GM18951 (cell line): ENCODE data around the gene PRELID1.
A peak's percentile ranks its signal among the peaks of the same experiment; 100 is the strongest.

Experiments
- POLR2A ChIP-seq: IDR thresholded peaks from 4 replicates; pipeline ENCODE4 v1.6.1; 2011; ENCODE audit warnings: mild to moderate bottlenecking; ENCODE audit not compliant: insufficient read length, insufficient read depth; ENCODE audit errors: extremely low read depth
- in situ Hi-C: fragments of 300-500 bp; cut with MboI; formaldehyde crosslinking; loops from one replicate; pipeline ENCODE4 v1.12.0; 2022; ENCODE audit warnings: low sequenced_read_pairs, mixed read lengths, inconsistent platforms; ENCODE audit not compliant: unreplicated experiment

The PRELID1 gene

GRCh38 chr5:177343777-177344176 lies 40.2 kb downstream of the PRELID1 start:
- in situ Hi-C loops: no loop called here
- TF ChIP-seq POLR2A: no peak

GRCh38 chr5:177344891-177345290 lies 41.3 kb downstream of the PRELID1 start:
- in situ Hi-C loops: no loop called here
- no peak for TF ChIP-seq POLR2A

- in situ Hi-C loops: no loop called here
- no peak for TF ChIP-seq POLR2A
Observed at GRCh38 chr5:177346820-177347219, 43.2 kb downstream of the PRELID1 start.

- in situ Hi-C loops: no loop called here
- TF ChIP-seq POLR2A: no peak
Observed at GRCh38 chr5:177347699-177348098, 44.1 kb downstream of the PRELID1 start.

- no peak for TF ChIP-seq POLR2A
- in situ Hi-C loops: no loop called here
Observed at GRCh38 chr5:177349362-177349647, 45.7 kb downstream of the PRELID1 start.

GRCh38 chr5:177349762-177350161 lies 46.2 kb downstream of the PRELID1 start:
- in situ Hi-C loops: no loop called here
- TF ChIP-seq POLR2A: no peak

- in situ Hi-C loops: no loop called here
- TF ChIP-seq POLR2A: no peak
Observed at GRCh38 chr5:177350776-177351391, 47.3 kb downstream of the PRELID1 start.

- in situ Hi-C loops: no loop called here
Observed at GRCh38 chr5:177351392-177352329, 48.1 kb downstream of the PRELID1 start, which contains the start of gene LMAN2. LMAN2 (minus strand) TSS chr5:177351668; CDS start chr5:177351647, 21 bp downstream.

GRCh38 chr5:177353093-177353492 lies 49.5 kb downstream of the PRELID1 start:
- TF ChIP-seq POLR2A: no peak
- in situ Hi-C loops: no loop called here

More at GRCh38 chr5:177351392-177352329, 48.1 kb downstream of the PRELID1 start, which contains the start of gene LMAN2:
- TF ChIP-seq POLR2A: peak; percentile 84

- in situ Hi-C loops: no loop called here
- TF ChIP-seq POLR2A: no peak
Observed at GRCh38 chr5:177354256-177354655, 50.7 kb downstream of the PRELID1 start.

- TF ChIP-seq POLR2A: no peak
- in situ Hi-C loops: no loop called here
Observed at GRCh38 chr5:177354711-177355110, 51.1 kb downstream of the PRELID1 start.

GRCh38 chr5:177355162-177355867 lies 51.7 kb downstream of the PRELID1 start:
- in situ Hi-C loops: no loop called here
- no peak for TF ChIP-seq POLR2A

GRCh38 chr5:177355868-177356168 lies 52.2 kb downstream of the PRELID1 start:
- TF ChIP-seq POLR2A: no peak
- in situ Hi-C loops: no loop called here
